SK-N-SH treated with all-trans-retinoic acid at 6 μM for 48 hours (cell line): ENCODE data around the gene EXOC4.

ENCODE experiments used
- ATAC-seq: fragments of 200-7000 bp; cut with Tn5 transposase; 3 replicates; pipeline ENCODE4 v1.9.1; 2020; ENCODE audit warnings: mild to moderate bottlenecking, moderate library complexity
- ARNTL ChIP-seq: fragments of 450-650 bp; formaldehyde crosslinking; IDR thresholded peaks from 2 replicates; pipeline ENCODE4 v1.5.0; 2020; ENCODE audit warnings: low read depth, mild to moderate bottlenecking, moderate library complexity, borderline replicate concordance
- BACH2 ChIP-seq: fragments of 250-450 bp; sonication (Bioruptor Pico); IDR thresholded peaks from 2 replicates; pipeline ENCODE4 v1.9.0; 2021; ENCODE audit warnings: mild to moderate bottlenecking, borderline replicate concordance
- CREB5 ChIP-seq: fragments of 250-450 bp; sonication (Bioruptor Pico); IDR thresholded peaks from 2 replicates; pipeline ENCODE4 v1.5.1; 2020; ENCODE audit warnings: low read depth, mild to moderate bottlenecking, moderate library complexity
- CSDC2 ChIP-seq: fragments of 250-450 bp; sonication (Bioruptor Pico); IDR thresholded peaks from 2 replicates; pipeline ENCODE4 v1.5.0; 2020; ENCODE audit warnings: mild to moderate bottlenecking, moderate library complexity
- CSRNP3 ChIP-seq: fragments of 250-450 bp; sonication (Bioruptor Pico); IDR thresholded peaks from 2 replicates; pipeline ENCODE4 v1.5.1; 2021; ENCODE audit warnings: mild to moderate bottlenecking, moderate library complexity
- ESRRG ChIP-seq: fragments of 250-450 bp; sonication (Bioruptor Pico); IDR thresholded peaks from 2 replicates; pipeline ENCODE4 v1.6.1; 2021; ENCODE audit warnings: mild to moderate bottlenecking
- GLIS3 ChIP-seq: fragments of 250-450 bp; sonication (Bioruptor Pico); IDR thresholded peaks from 2 replicates; pipeline ENCODE4 v1.5.0; 2020; ENCODE audit warnings: mild to moderate bottlenecking, moderate library complexity
- ISL1 ChIP-seq: fragments of 250-450 bp; sonication (Bioruptor Pico); IDR thresholded peaks from 2 replicates; pipeline ENCODE4 v2.1.2; 2022; ENCODE audit warnings: mild to moderate bottlenecking, moderate library complexity
- OSR1 ChIP-seq: fragments of 250-450 bp; sonication (Bioruptor Pico); IDR thresholded peaks from 2 replicates; pipeline ENCODE4 v1.8.0; 2022; ENCODE audit warnings: moderate library complexity, mild to moderate bottlenecking, inconsistent platforms
- PATZ1 ChIP-seq: fragments of 250-450 bp; sonication (Bioruptor Pico); IDR thresholded peaks from 2 replicates; pipeline ENCODE4 v1.8.0; 2020; ENCODE audit warnings: mild to moderate bottlenecking, moderate library complexity, borderline replicate concordance
- POU6F1 ChIP-seq: fragments of 250-450 bp; sonication (Bioruptor Pico); IDR thresholded peaks from 2 replicates; pipeline ENCODE4 v1.8.0; 2021; ENCODE audit warnings: low read depth, mild to moderate bottlenecking, moderate library complexity, borderline replicate concordance
- PPARA ChIP-seq: fragments of 250-450 bp; sonication (Bioruptor Pico); IDR thresholded peaks from 2 replicates; pipeline ENCODE4 v1.5.0; 2020; ENCODE audit warnings: mild to moderate bottlenecking, borderline replicate concordance
- RARB ChIP-seq: fragments of 250-450 bp; sonication (Bioruptor Pico); IDR thresholded peaks from 2 replicates; pipeline ENCODE4 v1.8.0; 2021; ENCODE audit warnings: mild to moderate bottlenecking, moderate library complexity
- SNAI2 ChIP-seq: fragments of 250-450 bp; sonication (Bioruptor Pico); IDR thresholded peaks from 2 replicates; pipeline ENCODE4 v1.5.0; 2020; ENCODE audit warnings: mild to moderate bottlenecking, moderate library complexity
- TCF4 ChIP-seq: fragments of 250-450 bp; sonication (Bioruptor Pico); IDR thresholded peaks from 2 replicates; pipeline ENCODE4 v1.8.0; 2021; ENCODE audit warnings: mild to moderate bottlenecking, moderate library complexity, borderline replicate concordance
- TOX ChIP-seq: fragments of 250-450 bp; sonication (Bioruptor Pico); IDR thresholded peaks from 2 replicates; pipeline ENCODE4 v1.8.0; 2021; ENCODE audit warnings: mild to moderate bottlenecking, moderate library complexity, borderline replicate concordance
- TSHZ2 ChIP-seq: fragments of 250-450 bp; sonication (Bioruptor Pico); IDR thresholded peaks from 2 replicates; pipeline ENCODE4 v1.5.0; 2020; ENCODE audit warnings: mild to moderate bottlenecking, moderate library complexity
- ZC3H10 ChIP-seq: fragments of 250-450 bp; sonication (Bioruptor Pico); IDR thresholded peaks from 2 replicates; pipeline ENCODE4 v1.5.1; 2021; ENCODE audit warnings: mild to moderate bottlenecking, moderate library complexity
- ZFP30 ChIP-seq: fragments of 450-650 bp; formaldehyde crosslinking; IDR thresholded peaks from 2 replicates; pipeline ENCODE4 v1.5.0; 2022; ENCODE audit warnings: mild to moderate bottlenecking, moderate library complexity
- ZNF565 ChIP-seq: fragments of 450-650 bp; formaldehyde crosslinking; conservative IDR thresholded peaks from 2 replicates; pipeline ENCODE4 v1.5.0; 2020; ENCODE audit warnings: low read depth, mild to moderate bottlenecking, moderate library complexity
- ZNF70 ChIP-seq: fragments of 450-650 bp; formaldehyde crosslinking; IDR thresholded peaks from 2 replicates; pipeline ENCODE4 v1.5.0; 2020; ENCODE audit warnings: mild to moderate bottlenecking, moderate library complexity
- ZNF8 ChIP-seq: fragments of 450-650 bp; formaldehyde crosslinking; IDR thresholded peaks from 2 replicates; pipeline ENCODE4 v1.5.0; 2020; ENCODE audit warnings: mild to moderate bottlenecking, moderate library complexity

Gene EXOC4

GRCh38 chr7:133795068-133795665, 542.3 kb downstream of the EXOC4 start:
- TF ChIP-seq RARB (CRISPR knock-in tag) = no peak
- TF ChIP-seq ZNF565 (CRISPR knock-in tag) = no peak
- no peak for TF ChIP-seq ZFP30 (CRISPR knock-in tag)
- no peak for TF ChIP-seq OSR1 (CRISPR knock-in tag)
- no peak for TF ChIP-seq ESRRG (CRISPR knock-in tag)
- no peak for TF ChIP-seq TCF4 (CRISPR knock-in tag)
- no peak for TF ChIP-seq CSRNP3
- TF ChIP-seq ARNTL (CRISPR knock-in tag) = no peak
- no peak for TF ChIP-seq ISL1 (CRISPR knock-in tag)
- no peak for TF ChIP-seq BACH2 (CRISPR knock-in tag)
- no peak for TF ChIP-seq SNAI2 (CRISPR knock-in tag)
- TF ChIP-seq TSHZ2 (CRISPR knock-in tag) = no peak
- no peak for TF ChIP-seq TOX (CRISPR knock-in tag)
- no peak for TF ChIP-seq GLIS3 (CRISPR knock-in tag)
- no peak for TF ChIP-seq ZC3H10 (CRISPR knock-in tag)
- no peak for TF ChIP-seq PATZ1 (CRISPR knock-in tag)
- ATAC-seq = no peak

- ATAC-seq = peak; percentile 30; the same call in 2 of the 3 replicates
- 0 out of 2 replicates have a peak, but pooled peaks have one; percentile 67 for TF ChIP-seq CSRNP3
- no peak for TF ChIP-seq CSDC2 (CRISPR knock-in tag)
- TF ChIP-seq CREB5 (CRISPR knock-in tag) = no peak
- TF ChIP-seq RARB (CRISPR knock-in tag) = no peak
- no peak for TF ChIP-seq POU6F1 (CRISPR knock-in tag)
- TF ChIP-seq TSHZ2 (CRISPR knock-in tag) = peak; percentile 99
- peak; percentile 24; the same call in 1 of the 2 replicates for TF ChIP-seq SNAI2 (CRISPR knock-in tag)
- peak; percentile 3; the same call in 1 of the 2 replicates for TF ChIP-seq PPARA (CRISPR knock-in tag)
- TF ChIP-seq ISL1 (CRISPR knock-in tag) = peak; percentile 64
- peak; percentile 32; the same call in 1 of the 2 replicates for TF ChIP-seq GLIS3 (CRISPR knock-in tag)
- TF ChIP-seq TCF4 (CRISPR knock-in tag) = peak; percentile 94
- TF ChIP-seq ZNF70 = no peak
- no peak for TF ChIP-seq ZNF8
- no peak for TF ChIP-seq ZC3H10 (CRISPR knock-in tag)
Observed at GRCh38 chr7:133796782-133797745, 544.2 kb downstream of the EXOC4 start.
